Cardiac fibroblast (primary cell): ENCODE data around the gene IPCEF1.

Experiments
- DNase-seq, 2 donors: peaks; one replicate each; pipeline versions ENCODE4 v3.0.0 to v3.0.0-alpha.2; 2010; ENCODE audit warnings: low read depth in 2 of 2
- H3K4me3 ChIP-seq, 2 donors: replicated peaks in 1 of 2; 1 replicate in 1 of 2; 2 replicates in 1 of 2; pipeline ENCODE4 v1.5.1; 2011; ENCODE audit warnings: low read depth in 2 of 2, low read length in 2 of 2, mild to moderate bottlenecking in 2 of 2, moderate library complexity in 1 of 2
- TF ChIP-seq, protein P1 (sequence below): IDR thresholded peaks from one replicate; pipeline ENCODE4 v1.5.1; 2011; ENCODE audit warnings: low read depth, mild to moderate bottlenecking, low read length, inconsistent platforms

Gene IPCEF1

DNA sequence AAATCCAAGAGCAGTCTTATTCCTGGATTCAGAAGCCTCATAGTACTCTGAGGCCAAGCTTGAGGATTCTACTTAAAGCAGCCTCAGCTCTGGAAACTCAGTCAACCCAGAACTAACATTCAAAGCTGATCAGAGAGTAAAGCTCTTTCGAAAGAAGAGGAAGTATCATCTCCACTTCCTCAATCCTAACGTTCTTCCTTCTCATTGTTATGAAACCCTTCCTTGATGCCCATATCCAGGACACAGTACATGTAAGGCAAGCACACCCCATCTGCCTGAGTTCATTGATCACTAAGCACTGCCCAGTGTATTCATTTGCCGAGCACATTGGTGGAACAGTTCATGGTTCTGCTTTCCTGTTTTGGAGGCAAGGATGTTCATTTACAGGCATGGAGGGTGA, at the start of gene IPCEF1:
Gene IPCEF1, minus strand, starts transcription at position 114 of the 400 bp plus-strand sequence. CDS start 90,856 bp downstream, outside the sequence.
- TF ChIP-seq, protein P1, sequence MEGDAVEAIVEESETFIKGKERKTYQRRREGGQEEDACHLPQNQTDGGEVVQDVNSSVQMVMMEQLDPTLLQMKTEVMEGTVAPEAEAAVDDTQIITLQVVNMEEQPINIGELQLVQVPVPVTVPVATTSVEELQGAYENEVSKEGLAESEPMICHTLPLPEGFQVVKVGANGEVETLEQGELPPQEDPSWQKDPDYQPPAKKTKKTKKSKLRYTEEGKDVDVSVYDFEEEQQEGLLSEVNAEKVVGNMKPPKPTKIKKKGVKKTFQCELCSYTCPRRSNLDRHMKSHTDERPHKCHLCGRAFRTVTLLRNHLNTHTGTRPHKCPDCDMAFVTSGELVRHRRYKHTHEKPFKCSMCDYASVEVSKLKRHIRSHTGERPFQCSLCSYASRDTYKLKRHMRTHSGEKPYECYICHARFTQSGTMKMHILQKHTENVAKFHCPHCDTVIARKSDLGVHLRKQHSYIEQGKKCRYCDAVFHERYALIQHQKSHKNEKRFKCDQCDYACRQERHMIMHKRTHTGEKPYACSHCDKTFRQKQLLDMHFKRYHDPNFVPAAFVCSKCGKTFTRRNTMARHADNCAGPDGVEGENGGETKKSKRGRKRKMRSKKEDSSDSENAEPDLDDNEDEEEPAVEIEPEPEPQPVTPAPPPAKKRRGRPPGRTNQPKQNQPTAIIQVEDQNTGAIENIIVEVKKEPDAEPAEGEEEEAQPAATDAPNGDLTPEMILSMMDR = no peak

DNA sequence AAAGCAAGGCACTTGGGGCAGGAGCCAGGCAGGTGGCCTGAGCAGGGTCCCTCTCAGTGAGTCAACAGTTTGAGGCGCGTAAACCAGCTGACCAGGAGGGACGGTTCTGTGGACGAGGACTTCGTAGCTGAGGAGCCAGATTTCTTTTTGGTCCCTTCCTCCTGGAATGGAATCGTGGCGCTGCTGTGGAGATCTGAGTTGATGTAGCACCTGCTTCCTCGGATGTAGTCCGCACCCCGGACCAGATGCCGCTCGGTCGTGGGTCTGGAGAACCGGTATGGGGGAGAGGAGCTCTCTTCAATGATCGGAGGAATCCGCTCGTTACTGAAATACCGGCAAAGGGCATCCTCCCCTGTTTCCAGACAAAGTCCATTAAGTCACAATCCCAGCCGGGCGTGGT, 49.7 kb upstream of the IPCEF1 start:
- no peak overlapping the region for H3K4me3 ChIP-seq
- TF ChIP-seq, protein P1 = no peak
- DNase-seq = no peak

More for the DNA sequence above, at the start of gene IPCEF1:
- DNase-seq = no peak
- no peak within 1 kb of the TSS for H3K4me3 ChIP-seq

DNA sequence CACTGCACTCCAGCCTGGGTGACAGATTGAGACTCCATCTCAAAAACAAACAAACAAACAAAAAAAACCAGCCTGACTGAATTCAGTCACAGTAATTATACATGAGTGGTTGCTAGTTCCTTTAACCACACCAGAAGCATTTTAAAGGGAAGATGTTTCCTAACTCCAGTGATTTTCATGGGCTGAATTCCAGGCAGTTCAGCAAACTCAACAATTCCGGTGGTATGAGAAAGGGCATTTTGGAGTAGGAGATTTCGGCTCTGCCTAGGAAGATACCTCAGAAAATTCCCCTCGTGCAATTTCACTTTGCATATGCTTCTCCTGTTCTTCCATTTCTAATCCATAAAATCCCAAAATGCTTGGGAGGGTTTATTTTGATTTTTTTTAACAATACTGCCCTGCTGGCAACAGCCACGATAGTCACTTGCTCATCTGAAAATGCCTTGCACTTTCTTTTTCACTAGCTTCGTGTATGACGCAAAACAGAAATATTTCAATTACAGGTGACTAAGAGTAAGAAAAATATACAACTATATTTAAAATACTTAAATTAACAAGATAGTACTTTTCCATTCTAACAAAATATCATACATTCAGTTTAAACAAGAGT, 48.3 kb upstream of the IPCEF1 start:
- TF ChIP-seq, protein P1 = no peak
- H3K4me3 ChIP-seq = no peak overlapping the region
- DNase-seq = peak; percentile 40 to 47

DNA sequence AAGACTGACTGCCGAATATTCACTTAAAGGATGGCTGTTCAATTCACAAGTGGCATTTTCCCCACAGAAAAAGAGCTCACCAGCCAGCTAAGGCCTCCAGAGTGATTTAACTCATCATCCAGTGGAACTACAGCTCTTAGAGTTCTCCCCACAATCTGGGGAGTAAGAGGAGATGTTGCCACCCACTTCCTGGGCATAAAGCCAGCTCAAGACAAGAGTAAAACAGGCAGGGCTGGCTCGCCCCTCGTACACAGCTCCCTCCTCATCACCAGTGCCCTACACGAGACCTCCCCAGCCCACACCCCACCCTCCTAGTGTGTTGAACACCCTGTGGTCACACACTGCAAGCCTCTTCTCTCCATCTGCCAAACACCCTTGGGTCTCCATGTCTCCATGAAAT, 47.2 kb upstream of the IPCEF1 start:
- no peak overlapping the region for H3K4me3 ChIP-seq
- peak; percentile 49 to 82 for DNase-seq
- TF ChIP-seq, protein P1 = no peak

DNA sequence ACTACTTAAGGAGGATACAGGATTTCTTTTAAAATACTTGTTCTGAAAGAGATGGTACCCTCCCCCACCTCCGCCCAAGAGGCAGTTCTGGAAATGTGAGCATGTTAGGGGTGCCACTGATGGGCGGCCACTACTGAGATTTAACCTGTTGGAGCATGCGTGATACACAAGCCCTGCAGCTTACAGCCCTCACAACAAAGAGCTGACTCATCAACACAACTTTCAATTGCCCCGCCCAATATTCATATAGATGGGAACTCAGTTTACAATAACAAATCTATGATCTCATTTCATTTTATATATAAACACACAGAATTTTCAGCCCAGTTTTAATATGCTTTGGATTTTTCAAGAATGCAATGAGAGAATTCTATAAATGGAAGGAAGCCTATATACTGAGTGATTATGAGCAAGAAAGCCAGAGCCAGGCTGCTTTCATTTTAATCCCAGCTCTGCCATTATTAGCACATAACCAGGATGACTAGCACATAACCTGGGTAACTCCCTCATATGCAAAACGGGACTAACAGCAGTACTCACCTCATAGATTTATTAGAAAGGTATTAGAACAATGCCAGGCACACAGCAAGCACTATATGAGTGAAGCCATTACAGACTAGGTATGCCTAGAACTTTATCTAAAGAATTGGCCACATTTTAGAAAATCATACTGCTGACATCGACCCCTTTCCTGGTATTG, 45.6 kb upstream of the IPCEF1 start:
- no peak overlapping the region for H3K4me3 ChIP-seq
- TF ChIP-seq, protein P1 = no peak
- DNase-seq = no peak

DNA sequence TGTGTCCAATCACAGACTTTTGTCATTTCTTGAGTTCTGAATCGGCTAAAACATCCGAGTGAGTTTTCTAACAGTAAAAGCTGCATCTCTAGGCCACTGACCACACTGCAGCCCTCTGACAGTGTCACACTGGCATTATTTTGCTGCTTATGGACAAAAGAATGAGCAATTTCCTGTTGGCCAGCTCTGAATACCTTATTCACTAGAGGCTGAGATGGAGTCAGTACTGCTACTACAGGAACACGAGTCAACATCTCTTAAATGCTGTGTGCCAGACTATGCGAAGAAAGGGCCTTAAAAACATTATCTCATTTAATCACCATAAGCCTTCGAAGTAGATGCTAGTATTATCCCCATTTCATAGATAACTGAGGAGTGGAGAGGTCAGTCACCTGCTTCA, 42.5 kb upstream of the IPCEF1 start:
- no peak overlapping the region for H3K4me3 ChIP-seq
- DNase-seq = peak; percentile 53 to 82
- TF ChIP-seq, protein P1 = no peak
